ENCODE measurements around the gene SELENOW.
A peak's percentile ranks its signal among the peaks of the same experiment; 100 is the strongest.

The SELENOW gene

GRCh38 chr19:47778049-47778953, at the start of gene SELENOW:
Gene SELENOW, plus strand, starts transcription at chr19:47778703. Its CDS starts 83 bp downstream, at chr19:47778786.
- TF ChIP-seq CTCF (IDR thresholded peaks at IDR 0.05; ENCODE audit: low read depth, low read length, missing control alignments), result no peak
- peak within 1 kb of the TSS; percentile 93 for H3K4me3 ChIP-seq (ENCODE audit: low read depth, low read length)
- peak; percentile 18 for DNase-seq (ENCODE audit: low read depth)
- in situ Hi-C loops (cut with HindIII; ENCODE audit: low sequenced_read_pairs), result no loop called here

GRCh38 chr19:47729468-47729798, 49.1 kb upstream of the SELENOW start:
- no peak for DNase-seq (ENCODE audit: low read depth)
- H3K4me3 ChIP-seq (ENCODE audit: low read depth, low read length), result peak overlapping the region; percentile 25
- no peak for TF ChIP-seq CTCF (IDR thresholded peaks at IDR 0.05; ENCODE audit: low read depth, low read length, missing control alignments)
- in situ Hi-C loops (cut with HindIII; ENCODE audit: low sequenced_read_pairs), result no loop called here

- in situ Hi-C loops (cut with HindIII; ENCODE audit: low sequenced_read_pairs), result no loop called here
- no peak for TF ChIP-seq CTCF (IDR thresholded peaks at IDR 0.05; ENCODE audit: low read depth, low read length, missing control alignments)
- peak overlapping the region; percentile 25 for H3K4me3 ChIP-seq (ENCODE audit: low read depth, low read length)
- DNase-seq (ENCODE audit: low read depth), result no peak
Measured at GRCh38 chr19:47729799-47730520, 48.5 kb upstream of the SELENOW start.

GRCh38 chr19:47730521-47730889, 48.0 kb upstream of the SELENOW start:
- in situ Hi-C loops (cut with HindIII; ENCODE audit: low sequenced_read_pairs), result no loop called here
- no peak for TF ChIP-seq CTCF (IDR thresholded peaks at IDR 0.05; ENCODE audit: low read depth, low read length, missing control alignments)
- no peak for DNase-seq (ENCODE audit: low read depth)
- H3K4me3 ChIP-seq (ENCODE audit: low read depth, low read length), result no peak overlapping the region

- no peak for DNase-seq (ENCODE audit: low read depth)
- no peak overlapping the region for H3K4me3 ChIP-seq (ENCODE audit: low read depth, low read length)
- TF ChIP-seq CTCF (IDR thresholded peaks at IDR 0.05; ENCODE audit: low read depth, low read length, missing control alignments), result no peak
- in situ Hi-C loops (cut with HindIII; ENCODE audit: low sequenced_read_pairs), result no loop called here
Measured at GRCh38 chr19:47730910-47731309, 47.6 kb upstream of the SELENOW start.

- TF ChIP-seq CTCF (IDR thresholded peaks at IDR 0.05; ENCODE audit: low read depth, low read length, missing control alignments), result no peak
- in situ Hi-C loops (cut with HindIII; ENCODE audit: low sequenced_read_pairs), result no loop called here
- DNase-seq (ENCODE audit: low read depth), result no peak
- H3K4me3 ChIP-seq (ENCODE audit: low read depth, low read length), result no peak overlapping the region
Measured at GRCh38 chr19:47735131-47735530, 43.4 kb upstream of the SELENOW start.
